Duodenal mucosa (tissue), 2 donors: ENCODE data around the gene HGD.
"Not testable (repeated sequence)": the region's sequence is repeated elsewhere in the genome, so short reads cannot be mapped to it uniquely, and the experiment has no call there.

Experiments
- H3K27ac ChIP-seq: one replicate; pipeline ENCODE4 v1.7.0; 2013; ENCODE audit warnings: low read depth, low read length
- H3K27me3 ChIP-seq, 2 donors: one replicate each; pipeline ENCODE4 v1.7.0; 2013; ENCODE audit warnings: low read length in 2 of 2, control low read depth in 1 of 2; ENCODE audit not compliant: insufficient read depth in 2 of 2, control insufficient read depth in 1 of 2
- H3K36me3 ChIP-seq, 2 donors: one replicate each; pipeline ENCODE4 v1.7.0; 2013; ENCODE audit warnings: low read length in 2 of 2, control low read depth in 1 of 2; ENCODE audit not compliant: insufficient read depth in 2 of 2, control insufficient read depth in 1 of 2
- H3K4me1 ChIP-seq, 2 donors: one replicate each; pipeline ENCODE4 v1.7.0; 2013; ENCODE audit warnings: low read length in 2 of 2, control low read depth in 1 of 2; ENCODE audit not compliant: insufficient read depth in 2 of 2, control insufficient read depth in 1 of 2
- H3K4me3 ChIP-seq, 2 donors: one replicate each; pipeline ENCODE4 v1.7.0; 2013; ENCODE audit warnings: low read length in 2 of 2, low read depth in 1 of 2
- H3K9ac ChIP-seq, 2 donors: one replicate each; pipeline ENCODE4 v1.7.0; 2013; ENCODE audit warnings: low read length in 2 of 2, low read depth in 1 of 2
- H3K9me3 ChIP-seq, 2 donors: one replicate each; pipeline ENCODE4 v1.7.0; 2013; ENCODE audit warnings: low read length in 2 of 2, control low read depth in 1 of 2; ENCODE audit not compliant: control insufficient read depth in 1 of 2

The HGD gene

DNA sequence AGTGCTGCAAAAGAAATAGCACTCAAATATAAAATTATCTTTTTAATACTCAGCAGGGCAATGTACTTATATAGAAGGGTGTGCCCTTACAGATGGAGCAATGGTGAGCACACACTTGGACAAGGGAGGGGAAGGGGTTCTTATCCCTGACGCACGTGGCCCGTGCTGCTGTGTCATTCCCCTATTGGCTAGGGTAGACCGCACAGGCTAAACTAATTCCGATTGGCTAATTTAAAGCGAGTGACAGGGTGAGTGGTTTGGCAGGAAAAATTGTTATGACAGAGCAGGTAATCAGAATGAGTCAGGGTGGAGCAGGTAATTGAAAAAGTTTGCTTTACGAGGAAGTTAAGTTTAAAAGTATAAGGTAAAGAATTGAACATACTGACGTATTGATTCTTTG is 65.3 kb downstream of the HGD start:
- not testable (repeated sequence) for H3K9ac ChIP-seq, H3K27me3 ChIP-seq, H3K36me3 ChIP-seq, H3K9me3 ChIP-seq, H3K27ac ChIP-seq, H3K4me1 ChIP-seq, H3K4me3 ChIP-seq

DNA sequence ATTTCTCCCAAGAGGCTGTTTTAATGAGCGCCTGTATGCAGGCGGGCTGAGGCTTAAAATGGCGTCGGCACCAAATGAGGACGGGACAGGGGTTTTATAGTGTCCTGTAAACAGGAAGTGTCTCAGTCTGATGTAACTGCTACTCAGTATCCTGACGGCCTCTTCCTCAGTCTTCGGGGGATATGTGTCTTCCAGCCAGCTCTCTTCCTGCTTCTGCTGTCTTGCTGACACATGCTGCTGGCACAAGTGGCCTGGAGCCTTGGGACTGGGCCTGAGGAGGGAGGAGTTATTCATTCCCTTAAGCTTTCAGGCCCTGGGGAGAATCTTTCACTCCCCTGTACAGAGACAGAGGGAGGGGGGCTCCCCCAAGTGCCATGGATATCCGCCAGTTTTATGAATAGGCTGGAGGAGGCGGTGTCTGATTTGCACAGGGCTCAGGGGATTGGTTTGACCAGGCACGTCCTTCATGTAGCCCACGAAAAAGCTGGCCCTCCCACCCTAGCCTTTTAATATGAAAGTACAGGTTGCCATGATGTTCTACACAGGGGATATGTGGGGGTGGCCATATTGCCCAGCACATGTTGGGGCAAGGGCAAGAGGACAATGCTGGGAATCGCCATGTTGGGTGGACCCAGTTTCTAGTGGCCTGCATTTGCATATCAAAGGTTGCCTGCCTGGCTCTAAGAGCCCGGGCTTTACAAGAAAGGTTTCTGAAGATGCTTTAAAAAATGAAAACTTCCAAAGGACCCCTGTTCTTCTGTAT is 66.0 kb downstream of the HGD start:
- H3K36me3 ChIP-seq = no peaks in the 10 kb centered on the region
- H3K4me1 ChIP-seq = no peaks in the 10 kb centered on the region
- no peaks in the 10 kb centered on the region for H3K27me3 ChIP-seq
- H3K4me3 ChIP-seq = no peak overlapping the region
- H3K9me3 ChIP-seq = no peaks in the 10 kb centered on the region
- H3K9ac ChIP-seq = no peak overlapping the region
- no peak overlapping the region for H3K27ac ChIP-seq

DNA sequence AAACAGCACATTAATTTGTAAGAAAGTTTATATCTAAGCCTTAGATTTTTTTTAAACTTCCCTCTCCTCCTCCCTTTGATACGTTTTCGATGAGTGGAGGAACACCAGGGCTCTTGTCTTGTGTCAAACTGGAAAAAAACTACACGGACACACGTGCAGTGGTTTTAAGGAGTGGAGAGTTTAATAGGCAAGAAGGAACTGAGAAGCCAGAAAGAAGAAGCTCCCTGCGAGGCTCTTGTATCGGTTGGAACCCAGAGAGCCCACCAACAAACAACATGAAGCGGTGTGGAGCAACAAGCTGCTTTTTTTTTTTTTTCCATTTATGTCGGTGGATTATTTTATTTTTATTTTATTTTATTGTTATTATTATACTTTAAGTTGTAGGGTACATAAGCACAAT is 67.3 kb downstream of the HGD start:
- Histone ChIP-seq H3K4me1 (no peaks in the 10 kb centered on the region), H3K27ac (no peak overlapping the region), H3K4me3 (no peak overlapping the region), H3K9me3 (no peaks in the 10 kb centered on the region), H3K36me3 (no peaks in the 10 kb centered on the region), H3K27me3 (no peaks in the 10 kb centered on the region), H3K9ac (no peak overlapping the region)

DNA sequence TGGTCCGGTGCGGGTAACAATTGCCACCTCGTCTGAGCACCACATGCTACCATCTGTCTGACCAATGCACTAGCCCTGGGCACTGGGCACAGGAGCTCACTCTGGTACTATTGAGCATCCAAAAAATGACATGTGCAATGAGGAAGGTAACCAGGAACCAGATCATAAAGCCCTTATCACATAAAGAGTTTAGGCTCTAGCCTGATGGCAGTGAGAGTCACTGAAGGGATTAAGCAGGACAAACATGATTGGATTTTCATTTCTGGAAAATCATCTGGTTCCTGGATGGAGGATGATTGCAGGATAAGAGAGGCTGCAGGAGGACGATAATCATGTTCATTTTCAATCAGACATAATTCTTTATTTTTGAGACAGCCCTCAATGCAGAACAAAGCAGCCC is 73.5 kb downstream of the HGD start:
- H3K27ac ChIP-seq = no peak overlapping the region
- no peak overlapping the region for H3K9ac ChIP-seq

DNA sequence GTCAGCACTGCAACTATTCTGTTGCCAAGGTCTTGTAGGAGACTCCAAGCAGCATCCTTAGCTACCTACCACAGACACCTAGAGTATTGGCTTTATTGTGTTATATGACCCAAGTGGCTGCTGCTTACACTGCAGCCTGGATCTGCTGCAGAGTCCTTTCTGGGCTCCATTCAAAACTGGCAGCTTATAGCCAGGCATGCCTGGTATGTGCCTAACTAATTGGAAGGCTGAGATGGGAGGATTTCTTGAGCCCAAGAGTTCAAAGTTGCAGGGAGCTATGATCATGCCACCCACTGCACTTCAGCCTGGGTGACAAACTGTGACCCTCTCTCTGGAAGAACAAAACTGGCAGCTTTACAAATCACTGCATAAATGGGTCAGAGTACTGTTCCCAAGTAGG is 77.3 kb downstream of the HGD start:
- Histone ChIP-seq H3K4me1 (peaks cover 0 to under 1% of the 10 kb centered on the region in 2 donors), H3K9me3 (no peaks in the 10 kb centered on the region), H3K4me3 (no peak overlapping the region), H3K36me3 (peaks cover 11 to 27% of the 10 kb centered on the region in 2 donors), H3K27me3 (no peaks in the 10 kb centered on the region), H3K9ac (no peak overlapping the region), H3K27ac (no peak overlapping the region)

More for the DNA sequence above, 73.5 kb downstream of the HGD start:
- Histone ChIP-seq H3K9me3 (no peaks in the 10 kb centered on the region), H3K4me1 (no peaks in the 10 kb centered on the region), H3K4me3 (no peak overlapping the region), H3K36me3 (peaks cover 0 to under 1% of the 10 kb centered on the region in 2 donors), H3K27me3 (no peaks in the 10 kb centered on the region)

DNA sequence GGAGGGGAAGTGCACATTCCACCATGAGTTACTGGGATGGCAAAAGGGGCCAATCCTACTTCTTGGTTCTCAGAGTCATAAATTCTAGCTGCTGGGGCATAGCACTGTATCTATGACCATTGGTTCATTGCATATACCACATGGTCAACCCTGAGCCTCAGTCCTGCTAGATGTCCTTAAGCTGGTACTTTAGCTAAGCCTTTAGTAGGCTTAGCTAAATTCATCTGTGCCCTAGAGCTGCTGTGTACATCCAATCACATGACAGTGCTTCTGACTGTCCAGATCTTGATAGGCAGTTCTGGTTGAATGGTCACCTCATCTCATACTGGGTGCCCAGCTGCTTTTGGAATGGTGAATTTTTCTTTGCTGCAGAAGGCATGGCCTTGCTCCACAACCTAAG is 77.7 kb downstream of the HGD start:
- no peak overlapping the region for H3K4me3 ChIP-seq
- peaks cover 11 to 31% of the 10 kb centered on the region in 2 donors for H3K36me3 ChIP-seq
- H3K9ac ChIP-seq = no peak overlapping the region
- H3K4me1 ChIP-seq = peaks cover 2 to 5% of the 10 kb centered on the region in 2 donors
- H3K9me3 ChIP-seq = no peaks in the 10 kb centered on the region
- no peaks in the 10 kb centered on the region for H3K27me3 ChIP-seq
- no peak overlapping the region for H3K27ac ChIP-seq

DNA sequence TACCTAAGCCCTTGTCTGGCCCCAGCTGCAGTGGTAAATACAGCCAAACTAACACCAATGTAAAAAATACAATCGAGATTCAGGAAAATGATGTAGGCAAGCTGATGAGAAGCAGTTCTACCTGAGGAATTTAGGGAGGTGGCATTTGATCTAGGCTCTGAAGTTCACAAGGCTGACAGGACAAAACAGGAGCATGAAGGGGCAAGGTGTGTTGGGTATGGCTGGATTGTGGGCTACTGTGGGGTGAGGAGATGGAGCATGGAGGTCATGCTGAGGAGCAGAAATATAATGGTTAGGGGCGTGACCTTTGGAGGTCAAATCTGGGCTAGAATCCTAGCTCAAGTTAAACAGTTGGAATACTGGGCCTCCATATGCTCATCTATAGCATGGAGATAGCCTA is 79.4 kb downstream of the HGD start:
- H3K4me3 ChIP-seq = no peak overlapping the region
- H3K36me3 ChIP-seq = peaks cover 17 to 45% of the 10 kb centered on the region in 2 donors
- no peak overlapping the region for H3K27ac ChIP-seq
- H3K4me1 ChIP-seq = peaks cover 10 to 21% of the 10 kb centered on the region in 2 donors
- H3K27me3 ChIP-seq = no peaks in the 10 kb centered on the region
- H3K9ac ChIP-seq = no peak overlapping the region
- no peaks in the 10 kb centered on the region for H3K9me3 ChIP-seq

DNA sequence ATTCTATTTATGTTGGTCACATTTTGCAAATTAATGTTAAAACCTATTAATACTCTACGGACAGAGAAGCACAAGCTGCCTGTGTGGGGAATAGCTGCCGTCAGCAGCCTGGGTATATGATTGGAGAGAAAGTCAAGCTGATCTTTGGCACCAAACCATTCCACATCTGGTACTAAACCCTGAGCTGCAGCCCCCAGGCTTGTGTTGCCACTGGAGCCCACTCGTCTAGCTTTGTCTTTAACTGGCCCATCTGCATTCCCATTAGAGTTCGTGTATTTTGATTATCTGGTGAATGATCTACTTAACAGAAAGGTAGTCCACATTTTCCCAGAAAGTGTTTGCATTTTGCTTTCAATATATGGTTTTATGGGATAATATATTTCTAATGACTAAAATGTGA is 80.5 kb downstream of the HGD start:
- H3K9me3 ChIP-seq = no peaks in the 10 kb centered on the region
- no peak overlapping the region for H3K4me3 ChIP-seq
- H3K36me3 ChIP-seq = peaks cover 17 to 45% of the 10 kb centered on the region in 2 donors
- no peaks in the 10 kb centered on the region for H3K27me3 ChIP-seq
- H3K4me1 ChIP-seq = peaks cover 17 to 29% of the 10 kb centered on the region in 2 donors
- no peak overlapping the region for H3K27ac ChIP-seq
- no peak overlapping the region for H3K9ac ChIP-seq

DNA sequence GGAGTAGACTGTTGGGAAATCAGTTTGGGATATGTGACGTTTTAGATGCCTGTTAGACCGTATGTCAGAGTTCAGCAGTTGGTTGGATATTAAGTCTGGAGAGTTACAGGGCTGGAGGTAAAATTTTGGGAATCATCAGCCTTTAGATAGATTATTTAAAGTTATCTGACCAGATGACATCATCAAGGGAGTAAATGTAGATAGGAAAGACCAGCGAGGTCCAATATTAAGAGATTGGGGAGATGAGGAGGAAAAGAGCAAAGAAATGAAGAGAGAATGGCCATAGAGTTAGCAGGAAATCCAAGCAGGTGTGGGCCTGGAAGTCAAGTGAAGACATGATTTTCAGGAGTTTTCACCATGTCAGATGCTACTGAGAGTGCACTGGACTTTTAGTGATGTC is 82.8 kb downstream of the HGD start:
- Histone ChIP-seq H3K9ac (no peak overlapping the region), H3K27me3 (no peaks in the 10 kb centered on the region), H3K36me3 (peaks cover 17 to 45% of the 10 kb centered on the region in 2 donors)

DNA sequence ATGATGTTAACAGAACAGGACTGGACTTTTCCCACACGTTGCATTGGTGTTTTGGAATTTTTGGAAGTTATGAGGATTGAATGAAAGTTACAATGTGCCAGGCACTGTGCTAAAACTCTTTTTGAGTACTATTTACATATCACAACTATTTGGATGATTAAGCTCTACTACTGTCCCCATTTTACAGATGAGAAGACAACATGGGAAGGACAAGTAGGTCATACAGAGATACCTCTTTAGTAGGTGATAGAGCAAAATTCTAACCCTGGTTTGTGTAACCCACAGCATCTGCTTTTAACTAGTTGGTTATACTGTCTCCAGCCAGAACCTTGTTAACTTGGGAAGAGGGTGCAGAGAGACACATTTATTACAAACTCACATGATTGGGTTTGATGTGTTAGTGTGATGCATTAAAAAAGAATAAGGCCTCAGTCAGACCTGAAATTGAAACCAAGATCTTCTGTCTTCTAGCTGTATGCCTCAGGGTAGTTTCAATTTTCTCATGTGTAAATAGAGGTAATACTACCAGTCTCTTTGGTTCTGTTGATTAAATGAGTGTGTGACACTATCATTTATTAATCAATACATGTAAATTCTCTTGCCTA is 84.5 kb downstream of the HGD start:
- Histone ChIP-seq H3K27me3 (no peaks in the 10 kb centered on the region), H3K9me3 (no peaks in the 10 kb centered on the region), H3K36me3 (peaks cover 11 to 36% of the 10 kb centered on the region in 2 donors), H3K27ac (no peak overlapping the region), H3K4me1 (peaks cover 25 to 34% of the 10 kb centered on the region in 2 donors), H3K9ac (peak overlapping the region in 1 of 2 donors; percentile 28), H3K4me3 (peak overlapping the region; percentile 52 to 61)

More for the DNA sequence above, 82.8 kb downstream of the HGD start:
- Histone ChIP-seq H3K27ac (no peak overlapping the region), H3K4me1 (peaks cover 25 to 34% of the 10 kb centered on the region in 2 donors), H3K4me3 (peak overlapping the region in 1 of 2 donors; percentile 1), H3K9me3 (no peaks in the 10 kb centered on the region)
